K562 (cell line): ENCODE results near the gene BTG2. TPM values are rescaled to one million over a fixed set of nuclear protein-coding genes. Genes with fewer than 3 reads are reported as not detected.

Experiments
- BCL6 ChIP-seq: fragments of 250-450 bp; sonication (Bioruptor Pico); IDR thresholded peaks from 2 replicates; pipeline ENCODE4 v1.4.0; 2020
- BHLHE40 ChIP-seq: IDR thresholded peaks from 2 replicates; pipeline ENCODE4 v1.6.1; 2011; ENCODE audit warnings: low read length, improper control_type of control experiment
- CREBBP ChIP-seq: IDR thresholded peaks from one replicate; pipeline ENCODE4 v1.6.1; 2012; ENCODE audit warnings: low read depth, mild to moderate bottlenecking, control low read depth, inconsistent platforms, low read length
- ETS2 ChIP-seq: IDR thresholded peaks from 2 replicates; pipeline ENCODE4 v1.6.1; 2016; ENCODE audit warnings: borderline replicate concordance, missing genetic modification characterization, mild to moderate bottlenecking, moderate library complexity, missing compliant biosample characterization; ENCODE audit not compliant: poor library complexity, severe bottlenecking
- HNRNPLL ChIP-seq: fragments of 200-400 bp; formaldehyde crosslinking; IDR thresholded peaks from 2 replicates; pipeline ENCODE4 v1.6.1; 2017; ENCODE audit warnings: low read length, low read depth, mild to moderate bottlenecking; ENCODE audit not compliant: poor library complexity, severe bottlenecking
- NCOA4 ChIP-seq: fragments of 450-650 bp; IDR thresholded peaks from 2 replicates; pipeline ENCODE4 v1.6.1; 2018; ENCODE audit warnings: mild to moderate bottlenecking; ENCODE audit not compliant: partially characterized antibody
- PRPF4 ChIP-seq: fragments of 200-400 bp; formaldehyde crosslinking; IDR thresholded peaks from one replicate; pipeline ENCODE4 v1.6.1; 2017; ENCODE audit warnings: low read length, low read depth, mild to moderate bottlenecking; ENCODE audit not compliant: insufficient read depth, poor library complexity, severe bottlenecking
- SMC3 ChIP-seq: conservative IDR thresholded peaks from 2 replicates; pipeline ENCODE4 v1.6.1; 2011; ENCODE audit warnings: low read depth, low read length, improper control_type of control experiment; ENCODE audit not compliant: insufficient read depth
- TAF7 ChIP-seq: fragments of 450-650 bp; IDR thresholded peaks from 2 replicates; pipeline ENCODE4 v1.6.1; 2016; ENCODE audit warnings: missing genetic modification characterization, missing compliant biosample characterization
- TCF7L2 ChIP-seq: fragments of 150-350 bp; IDR thresholded peaks from 2 replicates; pipeline ENCODE4 v1.6.1; 2016; ENCODE audit warnings: low read depth, mild to moderate bottlenecking, low read length, moderate library complexity
- YBX1 ChIP-seq: fragments of 450-650 bp; IDR thresholded peaks from 2 replicates; pipeline ENCODE4 v1.7.1; 2016; ENCODE audit warnings: mild to moderate bottlenecking
- ZBED1 ChIP-seq: IDR thresholded peaks from 2 replicates; pipeline ENCODE4 v1.6.1; 2014
- ZC3H11A ChIP-seq: IDR thresholded peaks from 2 replicates; pipeline ENCODE4 v1.6.1; 2012; ENCODE audit warnings: low read depth, low read length, improper control_type of control experiment
- ZNF41 ChIP-seq: fragments of 250-450 bp; sonication (Bioruptor Pico); conservative IDR thresholded peaks from 2 replicates; pipeline ENCODE4 v1.4.0; 2020; ENCODE audit warnings: mild to moderate bottlenecking
- ZNF696 ChIP-seq: fragments of 250-450 bp; sonication (Bioruptor Pico); conservative IDR thresholded peaks from 2 replicates; pipeline ENCODE4 v1.4.0; 2020; ENCODE audit warnings: mild to moderate bottlenecking, moderate library complexity
- ZNF699 ChIP-seq: fragments of 250-450 bp; sonication (Bioruptor Pico); IDR thresholded peaks from 2 replicates; pipeline ENCODE4 v1.8.0; 2021; ENCODE audit warnings: mild to moderate bottlenecking, moderate library complexity; ENCODE audit not compliant: insufficient replicate concordance
- polyA plus RNA-seq, 8 experiments: library from polyadenylated mRNA; depleted of rRNA in 4 of 8; stranded (reverse) in 5 of 8; unstranded in 3 of 8; fragments of >200 nt; fragmentation: Nextera tagmentation in 2 of 8; fragmentation: Illumina TruSeq in 1 of 8; extraction: Ambion mirVana in 2 of 8; extraction: Trizol in 1 of 8; gene quantifications; 2 replicates each; pipeline versions ENCODE4 v1.2.1 to v1.2.3, GENCODE V29; 2011 to 2014; ENCODE audit warnings: inconsistent platforms in 1 of 8, missing spikeins in 1 of 8
- total RNA-seq, 7 experiments: library from RNA; depleted of rRNA in 6 of 7; stranded (reverse); fragments of >200 nt in 6 of 7; fragmentation: Illumina TruSeq in 2 of 7; extraction: Trizol in 2 of 7; gene quantifications; 2 replicates each; pipeline versions ENCODE4 v1.2.1 to v1.2.3, GENCODE V29; 2011 to 2021; ENCODE audit warnings: low replicate concordance in 1 of 7
- TF ChIP-seq, protein P1 (sequence below): fragments of 450-650 bp; IDR thresholded peaks from 2 replicates; pipeline ENCODE4 v1.6.1; 2016
- TF ChIP-seq, protein P2 (sequence below): fragments of 250-450 bp; sonication (Bioruptor Pico); IDR thresholded peaks from 2 replicates; pipeline ENCODE4 v1.5.0; 2020; ENCODE audit warnings: mild to moderate bottlenecking, borderline replicate concordance
- TF ChIP-seq, protein P3 (sequence below): fragments of 250-450 bp; sonication (Bioruptor Pico); IDR thresholded peaks from 2 replicates; pipeline ENCODE4 v1.4.0; 2020

The BTG2 gene
- total and polyA plus RNA-seq, 9 of the 15 experiments (the other 6 are each of a cell fraction or from before 2014, with no cell fraction given), result 2.3 to 41.9 (median 8.7) TPM

- no peak for TF ChIP-seq CREBBP
- TF ChIP-seq TAF7 (tag), result peak; percentile 16; the same call in 1 of the 2 replicates
- peak; percentile 36; the same call in 1 of the 2 replicates for TF ChIP-seq ZNF41 (CRISPR knock-in tag)
- TF ChIP-seq, protein P1, sequence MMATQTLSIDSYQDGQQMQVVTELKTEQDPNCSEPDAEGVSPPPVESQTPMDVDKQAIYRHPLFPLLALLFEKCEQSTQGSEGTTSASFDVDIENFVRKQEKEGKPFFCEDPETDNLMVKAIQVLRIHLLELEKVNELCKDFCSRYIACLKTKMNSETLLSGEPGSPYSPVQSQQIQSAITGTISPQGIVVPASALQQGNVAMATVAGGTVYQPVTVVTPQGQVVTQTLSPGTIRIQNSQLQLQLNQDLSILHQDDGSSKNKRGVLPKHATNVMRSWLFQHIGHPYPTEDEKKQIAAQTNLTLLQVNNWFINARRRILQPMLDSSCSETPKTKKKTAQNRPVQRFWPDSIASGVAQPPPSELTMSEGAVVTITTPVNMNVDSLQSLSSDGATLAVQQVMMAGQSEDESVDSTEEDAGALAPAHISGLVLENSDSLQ, result peak; percentile 58
- no peak for TF ChIP-seq ZNF699 (CRISPR knock-in tag)
- no peak for TF ChIP-seq HNRNPLL
- no peak for TF ChIP-seq ZNF696 (CRISPR knock-in tag)
- no peak for TF ChIP-seq PRPF4
- TF ChIP-seq BHLHE40, result peak; percentile 96
- TF ChIP-seq ZBED1, result no peak; the same call in 1 of the 2 replicates
- TF ChIP-seq YBX1, result no peak
- TF ChIP-seq ETS2 (tag), result no peak
- TF ChIP-seq, protein P2, sequence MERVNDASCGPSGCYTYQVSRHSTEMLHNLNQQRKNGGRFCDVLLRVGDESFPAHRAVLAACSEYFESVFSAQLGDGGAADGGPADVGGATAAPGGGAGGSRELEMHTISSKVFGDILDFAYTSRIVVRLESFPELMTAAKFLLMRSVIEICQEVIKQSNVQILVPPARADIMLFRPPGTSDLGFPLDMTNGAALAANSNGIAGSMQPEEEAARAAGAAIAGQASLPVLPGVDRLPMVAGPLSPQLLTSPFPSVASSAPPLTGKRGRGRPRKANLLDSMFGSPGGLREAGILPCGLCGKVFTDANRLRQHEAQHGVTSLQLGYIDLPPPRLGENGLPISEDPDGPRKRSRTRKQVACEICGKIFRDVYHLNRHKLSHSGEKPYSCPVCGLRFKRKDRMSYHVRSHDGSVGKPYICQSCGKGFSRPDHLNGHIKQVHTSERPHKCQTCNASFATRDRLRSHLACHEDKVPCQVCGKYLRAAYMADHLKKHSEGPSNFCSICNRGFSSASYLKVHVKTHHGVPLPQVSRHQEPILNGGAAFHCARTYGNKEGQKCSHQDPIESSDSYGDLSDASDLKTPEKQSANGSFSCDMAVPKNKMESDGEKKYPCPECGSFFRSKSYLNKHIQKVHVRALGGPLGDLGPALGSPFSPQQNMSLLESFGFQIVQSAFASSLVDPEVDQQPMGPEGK (CRISPR knock-in tag), result no peak; the same call in 1 of the 2 replicates
- TF ChIP-seq, protein P3, sequence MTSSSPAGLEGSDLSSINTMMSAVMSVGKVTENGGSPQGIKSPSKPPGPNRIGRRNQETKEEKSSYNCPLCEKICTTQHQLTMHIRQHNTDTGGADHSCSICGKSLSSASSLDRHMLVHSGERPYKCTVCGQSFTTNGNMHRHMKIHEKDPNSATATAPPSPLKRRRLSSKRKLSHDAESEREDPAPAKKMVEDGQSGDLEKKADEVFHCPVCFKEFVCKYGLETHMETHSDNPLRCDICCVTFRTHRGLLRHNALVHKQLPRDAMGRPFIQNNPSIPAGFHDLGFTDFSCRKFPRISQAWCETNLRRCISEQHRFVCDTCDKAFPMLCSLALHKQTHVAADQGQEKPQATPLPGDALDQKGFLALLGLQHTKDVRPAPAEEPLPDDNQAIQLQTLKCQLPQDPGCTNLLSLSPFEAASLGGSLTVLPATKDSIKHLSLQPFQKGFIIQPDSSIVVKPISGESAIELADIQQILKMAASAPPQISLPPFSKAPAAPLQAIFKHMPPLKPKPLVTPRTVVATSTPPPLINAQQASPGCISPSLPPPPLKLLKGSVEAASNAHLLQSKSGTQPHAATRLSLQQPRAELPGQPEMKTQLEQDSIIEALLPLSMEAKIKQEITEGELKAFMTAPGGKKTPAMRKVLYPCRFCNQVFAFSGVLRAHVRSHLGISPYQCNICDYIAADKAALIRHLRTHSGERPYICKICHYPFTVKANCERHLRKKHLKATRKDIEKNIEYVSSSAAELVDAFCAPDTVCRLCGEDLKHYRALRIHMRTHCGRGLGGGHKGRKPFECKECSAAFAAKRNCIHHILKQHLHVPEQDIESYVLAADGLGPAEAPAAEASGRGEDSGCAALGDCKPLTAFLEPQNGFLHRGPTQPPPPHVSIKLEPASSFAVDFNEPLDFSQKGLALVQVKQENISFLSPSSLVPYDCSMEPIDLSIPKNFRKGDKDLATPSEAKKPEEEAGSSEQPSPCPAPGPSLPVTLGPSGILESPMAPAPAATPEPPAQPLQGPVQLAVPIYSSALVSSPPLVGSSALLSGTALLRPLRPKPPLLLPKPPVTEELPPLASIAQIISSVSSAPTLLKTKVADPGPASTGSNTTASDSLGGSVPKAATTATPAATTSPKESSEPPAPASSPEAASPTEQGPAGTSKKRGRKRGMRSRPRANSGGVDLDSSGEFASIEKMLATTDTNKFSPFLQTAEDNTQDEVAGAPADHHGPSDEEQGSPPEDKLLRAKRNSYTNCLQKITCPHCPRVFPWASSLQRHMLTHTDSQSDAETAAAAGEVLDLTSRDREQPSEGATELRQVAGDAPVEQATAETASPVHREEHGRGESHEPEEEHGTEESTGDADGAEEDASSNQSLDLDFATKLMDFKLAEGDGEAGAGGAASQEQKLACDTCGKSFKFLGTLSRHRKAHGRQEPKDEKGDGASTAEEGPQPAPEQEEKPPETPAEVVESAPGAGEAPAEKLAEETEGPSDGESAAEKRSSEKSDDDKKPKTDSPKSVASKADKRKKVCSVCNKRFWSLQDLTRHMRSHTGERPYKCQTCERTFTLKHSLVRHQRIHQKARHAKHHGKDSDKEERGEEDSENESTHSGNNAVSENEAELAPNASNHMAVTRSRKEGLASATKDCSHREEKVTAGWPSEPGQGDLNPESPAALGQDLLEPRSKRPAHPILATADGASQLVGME (CRISPR knock-in tag), result no peak
- no peak for TF ChIP-seq TCF7L2
- TF ChIP-seq BCL6 (CRISPR knock-in tag), result no peak
- TF ChIP-seq NCOA4, result no peak
- TF ChIP-seq ZC3H11A, result no peak
- TF ChIP-seq SMC3, result no peak
Measured at GRCh38 chr1:203306089-203306964, 1.0 kb downstream of the BTG2 start (continued).
